ENCODE results near the gene ATP13A3.

- TF ChIP-seq, protein P1, sequence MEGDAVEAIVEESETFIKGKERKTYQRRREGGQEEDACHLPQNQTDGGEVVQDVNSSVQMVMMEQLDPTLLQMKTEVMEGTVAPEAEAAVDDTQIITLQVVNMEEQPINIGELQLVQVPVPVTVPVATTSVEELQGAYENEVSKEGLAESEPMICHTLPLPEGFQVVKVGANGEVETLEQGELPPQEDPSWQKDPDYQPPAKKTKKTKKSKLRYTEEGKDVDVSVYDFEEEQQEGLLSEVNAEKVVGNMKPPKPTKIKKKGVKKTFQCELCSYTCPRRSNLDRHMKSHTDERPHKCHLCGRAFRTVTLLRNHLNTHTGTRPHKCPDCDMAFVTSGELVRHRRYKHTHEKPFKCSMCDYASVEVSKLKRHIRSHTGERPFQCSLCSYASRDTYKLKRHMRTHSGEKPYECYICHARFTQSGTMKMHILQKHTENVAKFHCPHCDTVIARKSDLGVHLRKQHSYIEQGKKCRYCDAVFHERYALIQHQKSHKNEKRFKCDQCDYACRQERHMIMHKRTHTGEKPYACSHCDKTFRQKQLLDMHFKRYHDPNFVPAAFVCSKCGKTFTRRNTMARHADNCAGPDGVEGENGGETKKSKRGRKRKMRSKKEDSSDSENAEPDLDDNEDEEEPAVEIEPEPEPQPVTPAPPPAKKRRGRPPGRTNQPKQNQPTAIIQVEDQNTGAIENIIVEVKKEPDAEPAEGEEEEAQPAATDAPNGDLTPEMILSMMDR (conservative IDR thresholded peaks at IDR 0.05; ENCODE audit: low read depth in 2 of 2) = no peak
- TF ChIP-seq NANOG (IDR thresholded peaks at IDR 0.05; ENCODE audit: borderline replicate concordance) = no peak
Observed at GRCh38 chr3:194439881-194440550, 46.8 kb downstream of the ATP13A3 start.
